Measurements from ENCODE around the gene PTCD2.

PTCD2 gene

GRCh38 chr5:72337159-72337558 lies 17.0 kb downstream of the PTCD2 start:
- no peak for DNase-seq (ENCODE audit: low read depth, low spot score)
- no peak for TF ChIP-seq CTCF (IDR thresholded peaks at IDR 0.05; ENCODE audit: low read depth, low read length)
- no peak overlapping the region for H3K4me3 ChIP-seq (ENCODE audit: low read depth, low read length)
- in situ Hi-C loops (cut with HindIII; ENCODE audit: low sequenced_read_pairs), result no loop called here

- no peak for TF ChIP-seq CTCF (IDR thresholded peaks at IDR 0.05; ENCODE audit: low read depth, low read length)
- no peak for DNase-seq (ENCODE audit: low read depth, low spot score)
- no peak overlapping the region for H3K4me3 ChIP-seq (ENCODE audit: low read depth, low read length)
- in situ Hi-C loops (cut with HindIII; ENCODE audit: low sequenced_read_pairs), result no loop called here
Observed at GRCh38 chr5:72338689-72339209, 18.6 kb downstream of the PTCD2 start.

- no peak for DNase-seq (ENCODE audit: low read depth, low spot score)
- no peak overlapping the region for H3K4me3 ChIP-seq (ENCODE audit: low read depth, low read length)
- in situ Hi-C loops (cut with HindIII; ENCODE audit: low sequenced_read_pairs), result no loop called here
- TF ChIP-seq CTCF (IDR thresholded peaks at IDR 0.05; ENCODE audit: low read depth, low read length), result no peak
Observed at GRCh38 chr5:72346398-72346797, 26.2 kb downstream of the PTCD2 start.

GRCh38 chr5:72347801-72348308 lies 27.7 kb downstream of the PTCD2 start:
- DNase-seq (ENCODE audit: low read depth, low spot score), result peak; percentile 95
- H3K4me3 ChIP-seq (ENCODE audit: low read depth, low read length), result no peak overlapping the region
- TF ChIP-seq CTCF (IDR thresholded peaks at IDR 0.05; ENCODE audit: low read depth, low read length), result no peak
- in situ Hi-C loops (cut with HindIII; ENCODE audit: low sequenced_read_pairs), result no loop called here

- TF ChIP-seq CTCF (IDR thresholded peaks at IDR 0.05; ENCODE audit: low read depth, low read length), result no peak
- in situ Hi-C loops (cut with HindIII; ENCODE audit: low sequenced_read_pairs), result no loop called here
- H3K4me3 ChIP-seq (ENCODE audit: low read depth, low read length), result no peak overlapping the region
- DNase-seq (ENCODE audit: low read depth, low spot score), result no peak
Observed at GRCh38 chr5:72351376-72351775, 31.2 kb downstream of the PTCD2 start.

- no peak overlapping the region for H3K4me3 ChIP-seq (ENCODE audit: low read depth, low read length)
- DNase-seq (ENCODE audit: low read depth, low spot score), result no peak
- in situ Hi-C loops (cut with HindIII; ENCODE audit: low sequenced_read_pairs), result no loop called here
- no peak for TF ChIP-seq CTCF (IDR thresholded peaks at IDR 0.05; ENCODE audit: low read depth, low read length)
Observed at GRCh38 chr5:72352616-72353015, 32.4 kb downstream of the PTCD2 start.
